Activated CD4-positive, alpha-beta T cell treated with anti-CD3 and anti-CD28 coated beads, Interleukin-2, amount 50 U/mL, for 48 hours (primary cell): ENCODE data around the gene PKM.
A peak's percentile ranks its signal among the peaks of the same experiment; 100 is the strongest.

Source experiments
- DNase-seq, 2 experiments: peaks; one replicate each; pipeline ENCODE4 v3.0.0-alpha.2; 2020

The PKM gene

DNA sequence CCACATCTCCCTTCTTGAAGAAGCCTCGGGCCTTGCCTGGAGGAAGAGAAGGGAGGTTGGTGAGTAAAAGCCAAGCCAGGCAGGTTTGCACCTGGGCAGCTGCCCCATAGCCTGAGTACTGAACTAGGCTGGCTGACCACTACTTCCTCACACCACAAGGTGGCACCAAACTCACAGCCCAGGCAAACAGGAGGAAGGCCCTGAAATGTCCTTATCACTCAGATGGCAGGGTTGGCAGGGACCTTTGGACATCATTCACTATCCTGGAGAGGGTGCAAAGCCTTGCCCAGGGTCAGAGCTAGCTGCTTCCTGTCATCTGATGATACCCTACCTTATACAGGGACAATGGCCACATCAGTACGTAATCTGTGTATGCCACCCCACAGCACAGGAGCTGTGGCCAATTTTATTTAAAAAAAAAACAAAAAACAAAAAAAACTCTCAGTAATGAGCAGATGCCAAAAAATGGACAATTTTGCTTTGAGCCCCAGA, 31.2 kb downstream of the PKM start:
- peak; percentile 69 to 76 for DNase-seq

DNA sequence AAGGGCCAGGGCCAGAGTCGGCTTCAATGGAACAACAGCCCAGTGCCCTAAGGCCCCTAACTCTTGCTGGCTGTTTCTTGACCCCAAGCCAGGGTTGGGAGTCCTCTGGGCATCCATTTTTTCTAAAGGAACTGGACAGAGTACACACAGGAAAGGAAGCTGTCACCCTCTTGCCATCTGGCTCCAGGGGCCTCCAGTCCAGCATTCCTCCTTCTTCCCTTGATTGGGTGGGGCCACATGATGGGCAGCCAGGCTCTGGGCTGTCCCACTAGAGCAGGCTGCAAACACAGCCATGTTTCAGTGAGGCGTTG, 31.8 kb downstream of the PKM start:
- no peak for DNase-seq

DNA sequence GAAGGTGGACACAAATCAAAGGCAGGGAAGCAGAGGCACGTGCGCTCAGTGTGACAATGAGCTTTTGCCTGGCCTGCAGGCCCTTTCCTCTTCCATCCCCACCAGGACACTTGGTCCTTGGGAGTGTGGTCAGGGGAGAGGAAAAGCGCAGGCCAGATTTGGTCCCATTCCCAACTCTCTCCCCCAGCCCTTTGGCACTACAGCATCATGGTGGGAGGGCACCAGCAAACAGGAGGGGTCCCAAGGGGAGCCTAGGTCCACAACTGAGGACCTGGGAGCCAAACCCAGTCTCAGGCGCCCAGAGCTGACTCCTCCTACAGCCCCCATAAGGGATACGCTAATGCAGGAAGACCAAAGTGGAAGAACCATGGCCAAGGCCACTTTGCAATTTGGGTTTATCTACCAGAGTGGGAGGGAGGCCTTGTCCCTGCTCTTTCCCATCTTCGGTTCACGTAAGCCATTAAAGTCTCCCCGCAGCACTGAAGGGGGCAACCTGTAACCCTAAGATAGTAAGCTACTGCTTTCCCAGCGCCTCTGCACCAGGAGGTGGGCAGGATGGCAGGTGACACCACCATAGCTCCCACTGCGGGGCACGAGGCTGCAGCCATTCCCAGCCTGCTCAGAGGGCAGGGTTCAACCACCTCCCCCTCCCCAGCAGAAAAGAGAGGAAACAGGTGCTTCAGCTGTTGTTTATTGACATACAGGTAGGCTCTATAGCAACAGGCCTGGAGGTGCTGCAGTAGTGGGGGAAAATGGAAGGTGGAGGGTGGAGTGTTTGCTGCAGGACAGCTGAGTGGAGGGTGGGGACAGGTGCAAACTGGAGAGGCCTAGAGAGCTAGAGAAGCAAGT, 32.4 kb downstream of the PKM start:
- DNase-seq: no peak

DNA sequence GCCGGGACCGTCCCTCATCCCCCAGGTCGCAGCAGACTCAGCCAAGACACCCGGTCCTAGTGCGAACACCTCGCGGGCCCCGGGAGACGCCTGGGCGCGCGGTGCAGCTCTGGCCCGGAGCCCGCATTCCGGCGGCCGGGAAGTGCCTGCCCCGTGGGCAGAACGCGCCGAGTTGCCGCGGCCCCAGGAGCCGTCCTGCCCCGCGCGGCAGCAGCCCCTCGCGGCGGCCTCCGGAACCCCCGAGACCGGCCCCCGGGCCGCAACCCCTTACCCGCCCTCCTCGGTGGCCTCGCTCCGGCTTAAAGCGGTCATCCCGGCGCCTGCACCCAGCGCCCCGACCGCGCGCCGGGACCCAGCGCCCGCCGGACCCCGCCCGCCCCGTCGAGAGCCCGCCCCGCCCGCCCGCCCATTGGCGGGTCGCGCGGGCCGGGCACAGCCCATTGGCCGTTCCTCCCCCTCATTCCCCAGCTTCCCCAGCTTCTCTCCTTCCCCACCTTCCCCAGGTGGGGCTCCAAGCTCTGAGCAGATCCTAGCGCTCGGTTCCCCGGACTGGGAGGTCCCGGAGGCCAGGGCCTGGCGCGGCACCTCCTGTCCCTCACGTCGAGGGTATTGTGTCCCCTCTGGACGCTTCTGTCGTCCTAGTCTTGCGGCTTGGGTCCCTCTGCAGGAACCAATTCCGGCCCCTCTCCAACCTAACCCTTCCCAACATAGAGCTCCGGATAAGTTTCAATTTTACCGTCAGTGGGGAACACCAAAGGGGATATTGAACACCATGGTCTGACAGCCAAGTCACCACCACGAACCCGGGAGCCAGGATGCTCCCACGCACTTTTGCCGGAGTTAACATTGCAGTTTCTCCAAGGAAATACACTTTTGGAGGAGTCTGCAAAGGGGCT, 33.3 kb downstream of the PKM start, which contains the start of gene GRAMD2A:
GRAMD2A (minus strand) TSS at position 328 of the 896 bp plus-strand sequence.
- peak; percentile 49 to 56 for DNase-seq

DNA sequence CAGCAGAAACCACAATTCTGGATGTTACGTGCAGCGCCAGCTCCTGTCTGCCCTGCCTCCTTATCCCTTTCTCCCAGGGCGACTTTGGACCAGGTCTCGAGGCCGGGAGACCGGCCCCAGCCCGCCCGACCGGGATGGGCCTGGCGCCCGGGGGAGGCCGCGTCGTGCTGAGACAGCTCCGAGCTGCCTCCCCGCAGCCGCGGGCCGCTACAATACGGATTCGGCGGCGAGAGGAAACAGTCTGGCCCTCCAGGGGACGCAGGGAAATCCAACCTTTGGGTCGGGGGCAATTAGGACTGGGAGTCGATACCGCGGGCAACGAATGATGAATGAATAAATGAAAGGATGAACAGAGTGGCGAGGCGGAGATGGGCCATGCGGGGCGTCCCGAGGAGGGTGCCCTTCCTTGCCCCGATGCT, 33.9 kb downstream of the PKM start:
- no peak for DNase-seq

DNA sequence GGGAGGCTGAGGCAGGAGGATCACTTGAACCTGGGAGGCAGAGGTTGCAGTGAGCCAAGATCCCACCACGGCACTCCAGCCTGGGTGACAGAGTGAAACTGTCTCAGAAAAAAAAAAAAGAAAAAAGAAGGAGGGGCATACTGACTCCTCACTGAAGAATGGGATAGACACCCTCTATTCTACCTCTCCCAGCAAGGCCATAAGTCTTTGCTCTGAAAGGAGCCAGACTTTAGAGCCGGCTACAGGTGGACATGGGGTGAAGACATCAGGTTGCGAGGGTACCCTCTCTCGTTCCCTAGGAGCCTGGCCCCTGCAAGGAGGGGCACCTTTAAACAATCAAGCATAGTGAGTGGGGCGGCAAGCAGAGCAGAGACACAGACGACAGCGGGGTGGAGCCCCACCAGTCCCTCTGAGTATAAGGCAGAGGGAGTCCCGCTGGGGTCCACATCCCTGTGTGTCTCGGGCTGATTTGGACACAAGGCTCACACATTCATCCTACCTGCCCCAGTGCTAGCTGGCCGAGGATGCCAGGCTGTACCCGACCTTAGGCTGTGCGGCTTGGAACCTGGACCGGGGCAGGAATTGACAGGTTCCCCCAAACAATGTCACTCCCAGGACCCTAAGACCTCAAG, 34.5 kb downstream of the PKM start:
- DNase-seq: no peak

DNA sequence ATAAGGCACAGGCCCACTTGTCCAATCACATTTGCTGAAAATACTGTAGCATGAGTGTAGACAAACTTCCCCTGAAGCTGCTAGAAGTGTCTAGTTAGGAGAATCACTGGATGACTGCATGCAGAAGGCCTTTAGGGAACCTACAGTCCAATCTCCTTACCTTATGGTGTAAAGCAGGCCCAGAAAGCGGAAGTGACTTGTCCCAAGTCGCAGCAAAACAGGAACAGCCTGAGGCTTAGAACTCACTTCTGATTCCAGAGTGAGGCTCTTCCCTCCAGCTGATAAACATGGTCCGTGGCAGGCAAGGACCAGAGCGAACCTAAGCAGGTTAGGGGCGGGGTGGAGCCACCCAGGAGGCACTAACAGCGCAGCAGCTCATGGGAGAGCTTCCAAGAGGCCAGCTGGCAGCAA, 35.9 kb downstream of the PKM start:
- DNase-seq: no peak

DNA sequence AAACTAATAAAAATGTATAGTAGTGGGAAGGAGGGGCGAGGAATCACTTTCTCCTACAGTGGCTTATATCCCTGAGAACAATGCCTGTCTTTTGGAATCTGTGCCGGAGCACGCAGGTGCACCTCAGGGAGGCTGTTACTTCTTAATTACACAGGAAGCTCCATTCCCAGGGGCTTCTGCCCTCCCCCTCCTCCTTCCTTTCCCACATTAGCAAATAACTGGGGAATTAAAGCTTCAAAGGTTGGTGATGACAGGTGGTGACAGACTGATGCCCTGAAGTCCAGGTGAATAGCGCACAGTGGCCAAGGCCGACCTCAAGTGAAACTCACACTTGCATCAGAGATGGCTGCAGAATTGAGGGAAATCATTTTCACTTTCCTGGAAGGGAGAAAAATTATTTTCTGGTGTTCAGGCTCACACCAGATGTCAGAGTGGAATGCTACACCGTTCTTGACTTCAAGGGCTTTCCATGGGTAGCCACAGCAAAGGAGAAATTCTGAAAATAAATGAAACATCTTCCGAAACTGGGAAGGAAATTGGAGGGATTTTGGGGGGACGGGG, 37.1 kb downstream of the PKM start:
- no peak for DNase-seq

DNA sequence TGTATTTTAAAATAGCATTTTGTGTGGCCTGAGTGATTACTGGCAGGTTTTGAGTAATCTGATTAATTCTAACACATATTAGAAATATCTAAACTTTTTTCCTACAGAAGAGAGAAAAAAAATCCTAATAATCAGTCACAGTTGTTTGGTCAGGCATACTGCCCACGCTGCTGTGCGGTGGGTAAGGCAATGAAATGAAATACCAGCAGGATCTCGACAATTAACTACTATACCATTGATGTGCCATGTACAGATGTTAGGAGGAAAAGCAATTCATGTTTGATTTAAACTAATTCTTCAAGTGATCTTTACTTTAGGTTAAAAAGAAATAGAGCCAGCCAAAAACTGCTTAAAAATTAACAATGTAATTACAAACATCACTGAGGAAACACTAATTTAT, 38.6 kb downstream of the PKM start:
- DNase-seq: no peak

DNA sequence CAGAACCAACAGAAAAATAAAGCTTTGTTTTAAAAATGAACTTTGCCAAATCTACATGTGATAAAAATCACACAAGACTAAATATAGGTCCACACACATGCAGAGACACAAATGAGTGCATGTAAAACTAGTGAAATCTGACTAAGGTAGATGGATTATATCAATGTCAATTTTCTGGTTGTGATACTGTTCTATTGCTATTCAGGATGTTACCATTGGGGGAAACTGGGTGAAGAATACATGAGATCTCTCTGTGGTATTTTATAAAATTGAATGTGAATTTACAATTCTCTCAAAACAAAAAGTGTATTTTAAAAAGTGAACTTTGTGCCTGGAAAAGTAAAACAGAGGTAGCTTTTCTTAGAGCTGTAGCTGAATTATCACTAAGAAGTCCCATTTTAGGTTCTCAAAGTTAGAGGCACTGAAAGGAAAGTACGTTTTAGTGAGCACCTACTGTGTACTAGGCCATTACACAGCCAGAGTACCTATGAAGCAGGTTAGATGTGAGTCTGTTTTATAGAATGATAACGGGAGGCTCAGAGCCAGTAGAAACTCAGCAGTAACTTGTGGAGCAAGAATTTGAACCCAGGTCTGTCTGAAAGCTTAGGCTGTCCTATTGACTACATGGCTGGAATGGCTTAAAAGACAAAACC, 41.6 kb downstream of the PKM start:
- DNase-seq: no peak

DNA sequence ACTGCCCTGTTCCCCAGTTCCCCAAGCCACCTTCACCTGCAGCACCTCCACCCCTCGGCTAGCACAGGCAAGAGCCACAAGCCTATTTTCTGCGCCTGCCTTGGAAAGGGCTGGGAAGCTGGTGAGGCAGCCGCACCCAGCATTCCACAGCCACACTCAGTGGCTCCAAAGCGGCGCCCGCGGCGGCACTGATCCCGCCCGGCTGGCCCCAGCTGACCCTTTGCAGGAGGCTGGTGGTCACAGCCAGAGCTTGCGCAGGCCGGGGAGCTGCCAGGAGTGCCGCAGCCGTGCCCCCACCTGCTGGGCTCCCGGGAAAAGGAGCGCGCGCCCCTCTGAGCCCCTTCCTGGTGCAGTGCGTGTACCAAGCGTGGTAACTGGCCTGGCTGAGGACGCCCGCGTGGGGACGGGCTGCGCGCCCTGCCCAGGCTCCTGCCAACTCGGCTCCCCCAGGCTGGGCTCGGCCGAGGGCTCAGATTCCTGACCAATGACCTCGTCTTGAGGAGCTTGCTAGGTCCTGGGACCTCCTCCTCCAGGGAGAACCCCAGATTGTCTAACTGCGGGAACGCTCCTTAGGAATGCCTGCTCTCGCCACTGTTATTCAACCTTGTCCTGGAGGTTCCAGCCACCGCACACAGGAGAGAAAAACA, 46.7 kb downstream of the PKM start:
- DNase-seq: no peak

DNA sequence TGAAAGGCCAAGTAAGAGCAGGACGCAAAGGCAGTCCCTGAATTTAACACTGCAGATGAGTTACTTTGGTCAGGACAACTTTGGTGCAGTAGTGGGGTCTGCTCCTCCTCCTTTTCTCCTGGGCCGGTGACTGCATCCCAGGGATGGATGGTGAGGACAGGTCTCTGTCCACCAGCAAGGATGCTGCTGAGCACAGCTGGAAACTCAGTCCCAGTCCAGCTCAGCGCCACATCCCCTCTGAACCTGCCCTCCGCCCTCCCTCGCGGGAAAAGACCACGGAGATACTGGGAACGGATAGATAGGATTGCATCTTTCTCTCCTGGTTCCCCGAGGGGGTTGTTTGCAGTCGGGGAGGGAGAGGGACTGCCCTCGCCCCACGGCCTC, 47.2 kb downstream of the PKM start:
- no peak for DNase-seq

DNA sequence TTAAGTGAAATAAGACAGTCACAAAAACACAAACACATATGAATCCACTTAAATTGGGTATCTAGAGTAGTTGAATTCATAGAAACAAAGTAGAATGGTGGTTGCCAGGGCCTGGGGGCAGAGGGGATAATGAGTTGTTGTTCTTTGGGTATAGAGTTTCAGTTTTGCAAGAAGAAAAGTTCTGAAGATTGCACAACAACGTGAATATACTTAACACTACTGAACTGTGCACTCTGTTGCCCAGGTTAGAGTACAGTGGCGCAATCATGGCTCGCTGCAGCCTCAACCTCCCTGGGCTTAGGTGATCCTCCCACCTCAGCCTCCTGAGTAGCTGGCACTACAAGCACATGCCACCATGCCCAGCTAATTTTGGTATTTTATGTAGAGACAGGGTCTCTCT, 48.3 kb downstream of the PKM start:
- no peak for DNase-seq

DNA sequence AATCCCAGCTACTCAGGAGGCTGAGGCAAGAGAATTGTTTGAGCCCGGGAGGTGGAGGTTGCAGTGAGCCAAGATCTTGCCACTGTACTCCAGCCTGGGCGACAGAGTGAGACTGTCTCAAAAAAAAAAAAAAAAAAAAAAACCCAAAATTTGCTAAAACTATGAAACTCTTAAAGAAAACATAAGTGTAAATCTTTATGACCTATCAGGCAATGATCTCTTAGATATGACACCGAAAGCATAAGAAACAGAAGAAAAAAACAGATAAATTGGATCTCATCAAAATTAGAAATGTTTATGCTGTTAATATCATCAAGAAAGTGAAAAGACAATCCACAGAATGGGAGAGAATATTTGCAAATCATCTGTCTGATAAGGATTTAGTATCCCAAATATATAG, 48.7 kb downstream of the PKM start:
- no peak for DNase-seq

DNA sequence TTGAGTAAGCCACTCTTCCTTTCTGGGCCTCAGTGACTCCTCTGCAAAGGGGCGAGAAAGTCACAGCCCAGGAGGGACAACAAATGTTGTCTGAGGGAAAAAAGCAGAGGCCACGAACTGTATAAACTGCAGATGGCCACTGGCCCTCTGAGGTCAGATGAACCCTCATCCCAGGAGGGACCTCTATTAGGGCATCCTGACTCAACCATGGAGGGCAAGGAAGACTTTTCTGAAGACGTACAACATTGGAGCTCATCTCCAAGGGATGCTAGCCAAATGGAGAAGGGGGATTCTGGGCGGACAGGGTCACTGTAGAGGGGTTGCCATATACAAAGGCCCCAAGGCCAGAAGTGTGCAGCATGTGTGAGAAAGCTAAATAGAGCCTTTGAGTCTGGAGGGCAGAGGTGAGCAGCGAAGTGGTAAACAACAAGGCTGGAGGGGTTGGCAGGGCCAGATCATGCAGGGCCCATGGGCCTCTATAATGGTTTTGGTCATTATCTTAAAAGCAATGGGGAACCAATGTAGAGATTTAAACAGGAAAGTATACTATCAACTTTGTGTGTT, 50.1 kb downstream of the PKM start:
- no peak for DNase-seq

DNA sequence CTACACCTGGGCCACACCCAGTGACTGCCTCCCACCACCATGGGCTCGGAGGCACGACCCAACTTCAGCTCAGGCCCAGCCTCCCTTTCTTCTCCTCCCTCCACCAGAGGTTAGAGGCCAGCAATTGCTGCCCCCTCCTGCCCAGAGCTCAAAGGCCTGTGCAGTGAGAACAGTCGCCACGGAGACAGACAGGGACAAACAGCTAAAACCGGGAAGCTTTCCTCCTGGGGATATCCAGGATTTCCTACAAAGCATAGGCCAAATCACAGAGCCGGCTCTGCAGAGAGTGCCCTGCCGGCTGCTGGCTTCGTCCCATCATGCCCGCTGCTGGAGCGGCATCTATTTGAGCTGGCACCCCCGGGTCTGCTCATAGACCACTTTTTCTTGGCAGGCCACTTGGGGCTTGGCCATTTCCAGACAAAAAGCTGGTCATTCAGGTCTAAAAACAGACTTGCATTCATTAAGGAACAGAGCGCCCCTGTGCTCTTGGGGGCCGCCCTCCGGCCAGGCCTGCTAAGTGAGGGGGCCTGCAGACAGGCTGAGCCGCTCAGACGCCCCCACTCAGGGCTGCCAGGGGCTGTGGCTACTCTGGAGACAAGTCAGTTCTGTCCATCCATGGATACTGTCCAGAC, 50.9 kb downstream of the PKM start:
- DNase-seq: no peak

DNA sequence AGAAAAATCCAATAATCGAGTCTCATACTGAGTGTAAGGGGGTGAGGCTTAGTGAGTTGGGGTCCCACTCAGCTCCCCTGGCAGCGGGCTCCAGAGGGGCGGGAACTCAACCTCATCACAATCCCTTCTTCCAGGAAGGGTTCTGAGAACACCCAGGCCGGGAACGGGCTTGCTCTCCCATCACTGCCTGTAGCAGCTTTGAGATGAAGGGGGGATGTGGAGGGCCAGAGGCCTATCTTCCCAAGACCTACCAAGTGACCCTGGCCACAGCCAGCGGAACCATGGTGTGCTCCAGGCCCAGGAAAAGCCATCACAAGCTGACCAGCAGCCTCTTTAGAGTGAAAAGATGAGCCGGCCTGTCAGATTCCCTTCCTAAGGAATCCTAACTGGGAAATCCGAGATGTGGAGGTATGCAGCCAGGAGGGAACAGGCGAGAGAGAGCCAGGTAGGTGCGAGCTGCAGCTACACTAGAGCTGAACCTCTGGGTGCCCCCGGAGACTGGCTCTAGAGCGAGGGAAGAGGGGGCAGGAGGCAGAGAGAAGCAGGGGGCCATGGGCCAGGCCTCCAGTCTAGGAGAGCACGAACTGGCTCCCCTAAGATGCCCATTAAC, 51.9 kb downstream of the PKM start:
- no peak for DNase-seq

DNA sequence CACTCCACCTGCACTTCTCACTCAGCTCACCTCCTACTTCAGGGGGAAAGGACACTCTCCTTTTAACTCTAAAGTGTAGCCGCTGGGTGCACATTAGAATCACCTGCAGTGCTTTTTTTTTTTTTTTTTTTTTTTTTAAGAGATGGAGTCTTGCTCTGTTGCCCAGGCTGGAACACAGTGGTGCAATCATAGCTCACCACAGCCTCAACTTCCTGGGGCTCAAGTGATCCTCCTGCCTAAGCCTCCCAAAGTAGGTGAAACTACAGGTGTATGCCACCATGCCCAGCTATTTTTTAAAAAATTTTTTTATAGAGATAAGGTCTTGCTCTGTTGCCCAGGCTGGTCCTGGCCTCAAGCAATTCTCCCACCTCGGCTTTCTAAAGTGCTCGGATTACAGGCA, 54.2 kb downstream of the PKM start:
- no peak for DNase-seq

DNA sequence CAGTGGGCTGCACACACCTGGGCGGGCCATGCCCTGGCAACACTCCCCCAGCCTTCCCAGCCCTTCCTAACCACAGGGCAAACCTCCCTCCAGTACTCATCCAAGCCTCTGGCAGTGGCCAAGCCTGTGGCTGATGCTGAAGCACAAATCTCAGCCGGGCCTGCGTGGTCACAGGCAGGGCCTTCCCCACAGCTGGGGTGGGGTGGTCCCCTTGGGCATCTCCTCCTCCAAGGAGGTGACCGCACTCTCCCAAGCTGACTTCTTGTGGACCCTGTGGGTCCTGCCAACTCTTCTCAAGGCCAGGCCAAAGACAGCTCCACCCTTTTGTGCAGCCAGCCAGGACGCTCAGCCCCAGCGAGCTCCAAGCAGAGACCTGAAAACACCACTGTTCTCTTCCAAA, 54.8 kb downstream of the PKM start:
- no peak for DNase-seq

DNA sequence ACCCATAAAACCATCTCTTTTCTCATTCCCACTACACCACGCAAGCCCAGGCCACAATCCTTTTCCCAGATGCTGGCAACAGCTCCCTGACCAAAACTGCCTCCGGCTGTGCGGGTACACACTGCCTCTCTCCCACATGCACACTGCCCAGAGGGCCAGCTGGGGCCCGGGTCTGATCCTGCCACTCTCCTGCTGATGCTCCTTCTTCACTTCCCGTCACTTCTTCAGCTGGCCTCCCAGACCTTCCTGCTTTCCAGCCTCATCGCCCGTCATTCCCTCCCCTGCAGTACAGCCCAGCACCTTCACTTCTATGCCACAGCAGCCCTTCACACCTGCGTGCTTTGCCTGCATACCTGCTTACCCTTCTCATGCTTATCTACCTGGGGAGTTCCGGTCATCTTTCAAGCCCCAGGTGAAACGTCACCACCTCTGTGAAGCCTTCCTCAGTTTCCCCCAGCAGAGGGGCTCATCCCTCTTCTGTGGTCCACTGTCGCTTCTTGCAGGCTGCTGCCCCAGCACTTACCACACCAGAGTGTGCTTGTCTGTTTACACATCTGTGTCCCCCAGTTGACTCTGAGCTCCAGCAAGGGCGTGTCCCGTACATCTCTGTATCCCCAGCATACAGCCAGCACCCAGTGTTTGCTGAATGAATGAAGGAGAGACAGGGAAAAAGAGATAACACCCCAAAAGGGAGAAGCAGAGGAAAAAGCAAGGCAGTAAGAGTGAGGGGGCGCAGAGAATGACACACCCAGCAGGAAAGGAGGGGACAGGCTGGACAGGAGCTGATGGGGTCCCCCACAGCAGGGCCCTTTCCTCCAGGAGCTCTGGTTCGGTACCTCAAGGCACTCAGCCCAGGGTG, 55.6 kb downstream of the PKM start:
- no peak for DNase-seq
